Activated T-helper 9 cell treated with anti-CD3 and anti-CD28 coated beads, Interleukin-2, amount 50 U/mL, for 16 hours (primary cell): ENCODE data around the gene RAB34.

Source experiments
- DNase-seq: peaks from one replicate; pipeline ENCODE4 v3.0.0-alpha.2; 2020; ENCODE audit warnings: low read depth

Gene RAB34

GRCh38 chr17:28712032-28712704 is 5.5 kb downstream of the RAB34 start:
- peak; percentile 53 for DNase-seq

GRCh38 chr17:28711723-28712031 is 6.0 kb downstream of the RAB34 start, which contains the start of gene PROCA1:
PROCA1 (minus strand) TSS chr17:28711888; CDS start chr17:28711660, 228 bp downstream.
- no peak for DNase-seq

- DNase-seq, result peak; percentile 81
These were observed 6.6 kb downstream of the RAB34 start for GRCh38 chr17:28710861-28711722.

- no peak for DNase-seq
These were observed 10.3 kb downstream of the RAB34 start for GRCh38 chr17:28707339-28707720.

GRCh38 chr17:28706471-28707338 is 11.0 kb downstream of the RAB34 start:
- no peak for DNase-seq

- no peak for DNase-seq
These were observed 11.8 kb downstream of the RAB34 start for GRCh38 chr17:28705728-28706334.

- DNase-seq, result no peak
These were observed 12.5 kb downstream of the RAB34 start for GRCh38 chr17:28705074-28705659.

- no peak for DNase-seq
These were observed 13.3 kb downstream of the RAB34 start for GRCh38 chr17:28704219-28704858.

- DNase-seq, result no peak
These were observed 14.0 kb downstream of the RAB34 start for GRCh38 chr17:28703552-28704218.

GRCh38 chr17:28702752-28703150 is 14.9 kb downstream of the RAB34 start:
- DNase-seq, result no peak

GRCh38 chr17:28702026-28702751 is 15.5 kb downstream of the RAB34 start:
- DNase-seq, result no peak

- DNase-seq, result no peak
These were observed 16.7 kb downstream of the RAB34 start for GRCh38 chr17:28700830-28701492.

- no peak for DNase-seq
These were observed 17.4 kb downstream of the RAB34 start for GRCh38 chr17:28700278-28700677.

GRCh38 chr17:28698253-28698941 is 19.3 kb downstream of the RAB34 start:
- DNase-seq, result no peak

- no peak for DNase-seq
These were observed 23.8 kb downstream of the RAB34 start for GRCh38 chr17:28693869-28694268.

- DNase-seq, result no peak
These were observed 28.7 kb downstream of the RAB34 start for GRCh38 chr17:28689011-28689410.

- no peak for DNase-seq
These were observed 29.2 kb downstream of the RAB34 start for GRCh38 chr17:28688481-28688880.

GRCh38 chr17:28686296-28686695 is 31.4 kb downstream of the RAB34 start:
- no peak for DNase-seq

- DNase-seq, result no peak
These were observed 32.3 kb downstream of the RAB34 start for GRCh38 chr17:28685366-28685765.
